GM12878 (cell line): ENCODE measurements around the gene BRINP3. TPM values are rescaled to one million over a fixed set of nuclear protein-coding genes. Genes with fewer than 3 reads are reported as not detected.

ENCODE experiments used
- MAX ChIP-seq: IDR thresholded peaks from 2 replicates; pipeline ENCODE4 v1.6.1; 2012; ENCODE audit warnings: low read depth, low read length, improper control_type of control experiment
- MYB ChIP-seq: fragments of 150-350 bp; IDR thresholded peaks from 2 replicates; pipeline ENCODE4 v1.6.1; 2014; ENCODE audit warnings: mild to moderate bottlenecking, low read depth, low read length, borderline replicate concordance
- NBN ChIP-seq: fragments of 450-650 bp; IDR thresholded peaks from 2 replicates; pipeline ENCODE4 v1.6.1; 2016
- PBX3 ChIP-seq: IDR thresholded peaks from 2 replicates; pipeline ENCODE4 v1.6.1; 2011; ENCODE audit warnings: mild to moderate bottlenecking, low read depth, low read length, moderate library complexity; ENCODE audit not compliant: insufficient replicate concordance
- RAD21 ChIP-seq: IDR thresholded peaks from 2 replicates; pipeline ENCODE4 v1.6.1; 2011; ENCODE audit warnings: mild to moderate bottlenecking, low read depth, low read length, moderate library complexity; ENCODE audit not compliant: insufficient read depth
- ZNF24 ChIP-seq: fragments of 450-650 bp; IDR thresholded peaks from 2 replicates; pipeline ENCODE4 v1.6.1; 2017; ENCODE audit warnings: antibody characterized with exemption, mild to moderate bottlenecking
- ZNF592 ChIP-seq: fragments of 450-650 bp; IDR thresholded peaks from 2 replicates; pipeline ENCODE4 v1.6.1; 2017; ENCODE audit warnings: mild to moderate bottlenecking, moderate library complexity
- polyA plus RNA-seq, 11 experiments: library from polyadenylated mRNA; depleted of rRNA in 4 of 11; unstranded in 6 of 11; stranded (reverse) in 5 of 11; fragments of >200 nt; fragmentation: Nextera tagmentation in 4 of 11; fragmentation: Illumina TruSeq in 1 of 11; extraction: Ambion mirVana in 4 of 11; extraction: Trizol in 1 of 11; gene quantifications; 1 replicate in 1 of 11; 2 replicates in 10 of 11; pipeline versions ENCODE4 v1.2.1 to v1.2.3, GENCODE V29; 2011 to 2016; ENCODE audit warnings: inconsistent platforms in 2 of 11, missing spikeins in 2 of 11, low read depth in 1 of 11
- total RNA-seq, 4 experiments: library from RNA; depleted of rRNA in 3 of 4; stranded (reverse); fragments of >200 nt in 3 of 4; fragmentation: Illumina TruSeq in 1 of 4; extraction: Trizol in 1 of 4; gene quantifications; 2 replicates each; pipeline versions ENCODE4 v1.2.1 to v1.2.3, GENCODE V29; 2013 to 2021

BRINP3 gene
- total and polyA plus RNA-seq, 10 of the 15 experiments (the other 5 are each of a cell fraction or from before 2014, with no cell fraction given): under 0.01 TPM; not detected in 9

GRCh38 chr1:190104961-190105360 is 372.7 kb downstream of the BRINP3 start (continued):
- no peak for TF ChIP-seq ZNF592
- no peak for TF ChIP-seq ZNF24
- no peak for TF ChIP-seq NBN
- no peak for TF ChIP-seq RAD21
- TF ChIP-seq MAX: no peak
- TF ChIP-seq PBX3: no peak
- no peak for TF ChIP-seq MYB
